H9 (cell line): ENCODE data around the gene GJD4. TPM values are rescaled to one million over a fixed set of nuclear protein-coding genes. Genes with fewer than 3 reads are reported as not detected.
A peak's percentile ranks its signal among the peaks of the same experiment; 100 is the strongest.

Source experiments
- DNase-seq: peaks from one replicate; pipeline ENCODE4 v3.0.0-alpha.2; 2017
- H2AFZ ChIP-seq: one replicate; pipeline ENCODE4 v1.6.1; 2013; ENCODE audit warnings: mild to moderate bottlenecking, low read length, control low read depth, moderate library complexity
- H2AK5ac ChIP-seq: 2 replicates; pipeline ENCODE4 v1.6.1; 2013; ENCODE audit warnings: low read length, control low read depth, mixed read lengths; ENCODE audit not compliant: insufficient read length
- H2BK120ac ChIP-seq: one replicate; pipeline ENCODE4 v1.6.1; 2013; ENCODE audit warnings: low read depth, mild to moderate bottlenecking, low read length, control low read depth, inconsistent platforms; ENCODE audit not compliant: poor library complexity, severe bottlenecking
- H2BK12ac ChIP-seq: 2 replicates; pipeline ENCODE4 v1.6.1; 2013; ENCODE audit warnings: low read length, control low read depth, mixed read lengths, low read depth; ENCODE audit not compliant: insufficient read length
- H2BK15ac ChIP-seq: 2 replicates; pipeline ENCODE4 v1.6.1; 2013; ENCODE audit warnings: low read depth, low read length, control low read depth
- H2BK20ac ChIP-seq: one replicate; pipeline ENCODE4 v1.6.1; 2013; ENCODE audit warnings: low read depth, mild to moderate bottlenecking, low read length, control low read depth, inconsistent platforms; ENCODE audit not compliant: poor library complexity, severe bottlenecking
- H2BK5ac ChIP-seq: 2 replicates; pipeline ENCODE4 v1.6.1; 2013; ENCODE audit warnings: low read length, control low read depth, mixed read lengths; ENCODE audit not compliant: insufficient read length
- H3K14ac ChIP-seq: 2 replicates; pipeline ENCODE4 v1.6.1; 2013; ENCODE audit warnings: low read length, control low read depth; ENCODE audit not compliant: insufficient read depth
- H3K18ac ChIP-seq: 2 replicates; pipeline ENCODE4 v1.6.1; 2013; ENCODE audit warnings: low read depth, mild to moderate bottlenecking, mixed read lengths, low read length, control low read depth; ENCODE audit not compliant: insufficient read length
- H3K23ac ChIP-seq: 2 replicates; pipeline ENCODE4 v1.6.1; 2013; ENCODE audit warnings: low read length, control low read depth, mixed read lengths, low read depth; ENCODE audit not compliant: insufficient read length
- H3K23me2 ChIP-seq: 2 replicates; pipeline ENCODE4 v1.6.1; 2013; ENCODE audit warnings: low read depth, mild to moderate bottlenecking, mixed read lengths, low read length, control low read depth; ENCODE audit not compliant: insufficient read length, poor library complexity, severe bottlenecking
- H3K27ac ChIP-seq: 2 replicates; pipeline ENCODE4 v1.5.1; 2013; ENCODE audit warnings: low read length, control low read depth, mixed read lengths, low read depth; ENCODE audit not compliant: insufficient read length
- H3K27me3 ChIP-seq: 2 replicates; pipeline ENCODE4 v1.6.1; 2013; ENCODE audit warnings: low read length, control low read depth, inconsistent platforms; ENCODE audit not compliant: insufficient read depth
- H3K4ac ChIP-seq: 2 replicates; pipeline ENCODE4 v1.6.1; 2013; ENCODE audit warnings: low read depth, mild to moderate bottlenecking, control low read depth, inconsistent platforms, low read length, moderate library complexity
- H3K4me1 ChIP-seq: 2 replicates; pipeline ENCODE4 v1.6.1; 2013; ENCODE audit warnings: low read length, control low read depth, inconsistent platforms; ENCODE audit not compliant: insufficient read depth
- H3K4me2 ChIP-seq: 2 replicates; pipeline ENCODE4 v1.6.1; 2013; ENCODE audit warnings: low read length, control low read depth, mixed read lengths; ENCODE audit not compliant: insufficient read length, insufficient read depth
- H3K56ac ChIP-seq: 2 replicates; pipeline ENCODE4 v1.6.1; 2013; ENCODE audit warnings: low read depth, mild to moderate bottlenecking, mixed read lengths, low read length, control low read depth; ENCODE audit not compliant: insufficient read length
- H3K79me1 ChIP-seq: 2 replicates; pipeline ENCODE4 v1.6.1; 2013; ENCODE audit warnings: low read depth, mild to moderate bottlenecking, moderate library complexity, low read length, control low read depth, inconsistent platforms; ENCODE audit not compliant: insufficient read depth, poor library complexity, severe bottlenecking
- H3K79me2 ChIP-seq: 2 replicates; pipeline ENCODE4 v1.6.1; 2013; ENCODE audit warnings: low read length, control low read depth, inconsistent platforms; ENCODE audit not compliant: insufficient read depth
- H3K9ac ChIP-seq: 2 replicates; pipeline ENCODE4 v1.6.1; 2013; ENCODE audit warnings: low read length, control low read depth, mixed read lengths; ENCODE audit not compliant: insufficient read length; ENCODE audit errors: extremely low read depth
- H3K9me3 ChIP-seq: one replicate; pipeline ENCODE4 v1.6.1; 2013; ENCODE audit warnings: low read depth, low read length, inconsistent platforms; ENCODE audit not compliant: control insufficient read depth
- H3T11ph ChIP-seq: one replicate; pipeline ENCODE4 v1.6.1; 2013; ENCODE audit warnings: mild to moderate bottlenecking, low read length, control low read depth, inconsistent platforms
- H4K20me1 ChIP-seq: one replicate; pipeline ENCODE4 v1.6.1; 2013; ENCODE audit not compliant: control insufficient read depth, insufficient read length, insufficient read depth
- H4K5ac ChIP-seq: 2 replicates; pipeline ENCODE4 v1.6.1; 2013; ENCODE audit warnings: low read depth, mild to moderate bottlenecking, mixed read lengths, low read length, control low read depth; ENCODE audit not compliant: insufficient read length
- H4K8ac ChIP-seq: replicated peaks from 2 replicates; pipeline ENCODE4 v1.6.1; 2013; ENCODE audit warnings: low read length, control low read depth, mixed read lengths, low read depth; ENCODE audit not compliant: insufficient read length
- H4K91ac ChIP-seq: 2 replicates; pipeline ENCODE4 v1.6.1; 2013; ENCODE audit warnings: low read depth, mild to moderate bottlenecking, moderate library complexity, mixed read lengths, low read length, control low read depth; ENCODE audit not compliant: insufficient read length
- H3K27ac Mint-ChIP-seq, 3 experiments: 2 replicates in 2 of 3; 3 replicates in 1 of 3; pipeline ENCODE4 v1.8.0; 2020 to 2021; ENCODE audit warnings: mixed read lengths in 3 of 3, mild to moderate bottlenecking in 1 of 3, moderate library complexity in 1 of 3
- H3K27me3 Mint-ChIP-seq: 2 replicates; pipeline ENCODE4 v1.8.0; 2021; ENCODE audit warnings: low read depth, mild to moderate bottlenecking, moderate library complexity, mixed read lengths
- H3K36me3 Mint-ChIP-seq, 3 experiments: 2 replicates in 2 of 3; 3 replicates in 1 of 3; pipeline ENCODE4 v1.8.0; 2020 to 2021; ENCODE audit warnings: low read depth in 3 of 3, mixed read lengths in 3 of 3; ENCODE audit not compliant: insufficient read depth in 1 of 3
- H3K4me1 Mint-ChIP-seq, 2 experiments: 2 replicates each; pipeline ENCODE4 v1.8.0; 2020; ENCODE audit warnings: mixed read lengths in 2 of 2
- H3K4me3 Mint-ChIP-seq, 2 experiments: 2 replicates in 1 of 2; 3 replicates in 1 of 2; pipeline ENCODE4 v1.8.0; 2020 to 2021; ENCODE audit warnings: mild to moderate bottlenecking in 2 of 2, mixed read lengths in 2 of 2, moderate library complexity in 1 of 2
- H3K9me3 Mint-ChIP-seq, 2 experiments: 2 replicates in 1 of 2; 3 replicates in 1 of 2; pipeline ENCODE4 v1.8.0; 2020; ENCODE audit warnings: mild to moderate bottlenecking in 2 of 2, mixed read lengths in 2 of 2, moderate library complexity in 1 of 2
- WGBS: extraction: QIAGEN DNeasy Blood & Tissue Kit; methylation state at CpG from one replicate; pipeline ENCODE4 v1.1.7; 2013; ENCODE audit warnings: missing lambda C conversion rate, low lambda C conversion rate, mixed read lengths; ENCODE audit not compliant: insufficient read length; ENCODE audit errors: extremely low coverage; 5-methylcytosine and 5-hydroxymethylcytosine counted together
- total RNA-seq: library from RNA; stranded (reverse); gene quantifications from 2 replicates; pipeline ENCODE4 v1.2.1, GENCODE V29; 2021
- TF ChIP-seq, protein P1 (sequence below): fragments of 200-600 bp; sonication (generic); conservative IDR thresholded peaks from 3 replicates; pipeline ENCODE4 v1.8.0; 2021; ENCODE audit warnings: antibody characterized with exemption, mild to moderate bottlenecking

GJD4 gene
- total RNA-seq, 1 experiment from 2014 or later, result not detected

DNA sequence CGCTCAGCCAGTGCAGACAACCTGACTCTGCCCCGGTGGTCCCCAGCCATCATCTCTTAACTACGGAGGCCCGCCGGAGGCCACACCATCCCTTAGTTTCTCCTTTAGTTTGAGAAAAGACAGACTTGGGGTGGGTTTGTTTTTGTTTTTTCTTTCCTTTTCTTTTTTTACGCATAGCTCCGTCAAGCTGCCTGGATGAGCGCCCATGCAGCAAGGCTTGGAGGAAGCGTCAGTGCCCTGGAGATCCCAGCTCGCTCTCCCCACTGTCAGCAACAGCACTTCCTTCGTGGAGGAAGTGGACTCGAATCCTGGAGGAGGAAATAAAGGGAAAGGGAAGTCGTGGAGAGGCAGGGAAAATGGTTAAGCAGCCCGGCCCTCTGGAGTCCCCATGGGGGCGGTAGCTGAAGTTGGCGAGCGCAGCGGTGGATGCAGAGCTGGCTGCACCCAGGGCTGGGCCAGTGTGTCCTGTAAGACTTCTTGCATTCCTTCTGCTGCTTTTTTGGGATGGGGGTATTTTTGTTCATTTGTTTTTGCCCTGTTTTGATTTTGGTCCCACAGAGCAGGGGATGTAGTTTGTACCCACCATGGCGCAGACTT is 35.9 kb upstream of the GJD4 start:
- Histone ChIP-seq H4K20me1 (no peaks in the 10 kb centered on the region), H3K79me1 (no peaks in the 10 kb centered on the region), H4K8ac (no peak overlapping the region), H3K4ac (no peak overlapping the region), H4K91ac (no peak overlapping the region), H2BK12ac (no peak overlapping the region), H3T11ph (no peak overlapping the region), H2AK5ac (no peak overlapping the region), H2BK20ac (no peak overlapping the region), H2BK5ac (no peak overlapping the region), H3K18ac (no peak overlapping the region), H3K4me2 (no peak overlapping the region), H3K14ac (no peak overlapping the region), H3K9me3 (no peaks in the 10 kb centered on the region), H2BK15ac (no peak overlapping the region), H4K5ac (no peak overlapping the region), H2BK120ac (no peak overlapping the region), H3K9ac (no peak overlapping the region), H3K4me1 (no peaks in the 10 kb centered on the region), H3K27me3 (no peaks in the 10 kb centered on the region), H3K23me2 (no peaks in the 10 kb centered on the region), H3K27ac (no peak overlapping the region), H3K23ac (no peak overlapping the region), H2AFZ (no peak overlapping the region), H3K79me2 (no peaks in the 10 kb centered on the region), H3K56ac (no peak overlapping the region)
- H3K27ac Mint-ChIP-seq, result peak overlapping the region; percentile 61 to 88 (median 65); a peak in 4 of 7 replicates
- TF ChIP-seq, protein P1, sequence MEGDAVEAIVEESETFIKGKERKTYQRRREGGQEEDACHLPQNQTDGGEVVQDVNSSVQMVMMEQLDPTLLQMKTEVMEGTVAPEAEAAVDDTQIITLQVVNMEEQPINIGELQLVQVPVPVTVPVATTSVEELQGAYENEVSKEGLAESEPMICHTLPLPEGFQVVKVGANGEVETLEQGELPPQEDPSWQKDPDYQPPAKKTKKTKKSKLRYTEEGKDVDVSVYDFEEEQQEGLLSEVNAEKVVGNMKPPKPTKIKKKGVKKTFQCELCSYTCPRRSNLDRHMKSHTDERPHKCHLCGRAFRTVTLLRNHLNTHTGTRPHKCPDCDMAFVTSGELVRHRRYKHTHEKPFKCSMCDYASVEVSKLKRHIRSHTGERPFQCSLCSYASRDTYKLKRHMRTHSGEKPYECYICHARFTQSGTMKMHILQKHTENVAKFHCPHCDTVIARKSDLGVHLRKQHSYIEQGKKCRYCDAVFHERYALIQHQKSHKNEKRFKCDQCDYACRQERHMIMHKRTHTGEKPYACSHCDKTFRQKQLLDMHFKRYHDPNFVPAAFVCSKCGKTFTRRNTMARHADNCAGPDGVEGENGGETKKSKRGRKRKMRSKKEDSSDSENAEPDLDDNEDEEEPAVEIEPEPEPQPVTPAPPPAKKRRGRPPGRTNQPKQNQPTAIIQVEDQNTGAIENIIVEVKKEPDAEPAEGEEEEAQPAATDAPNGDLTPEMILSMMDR, result no peak
- no peak overlapping the region for H3K4me3 Mint-ChIP-seq
- no peak for DNase-seq
- no CpG with 5 or more reads among the region's 19 CpGs for WGBS
- H3K9me3 Mint-ChIP-seq, result no peaks in the 10 kb centered on the region
- peaks cover 7 to 10% of the 10 kb centered on the region in 2 experiments for H3K4me1 Mint-ChIP-seq
- no peaks in the 10 kb centered on the region for H3K27me3 Mint-ChIP-seq
- peaks cover 11 to 42% (median 12%) of the 10 kb centered on the region in 3 experiments for H3K36me3 Mint-ChIP-seq
